K562 (cell line): ENCODE measurements around the gene H2BK1. TPM values are rescaled to one million over a fixed set of nuclear protein-coding genes. Genes with fewer than 3 reads are reported as not detected.
A peak's percentile ranks its signal among the peaks of the same experiment; 100 is the strongest.

Experiments used
- CBFA2T2 ChIP-seq: fragments of 450-650 bp; conservative IDR thresholded peaks from 2 replicates; pipeline ENCODE4 v1.6.1; 2017; ENCODE audit warnings: mild to moderate bottlenecking
- CBX3 ChIP-seq, 2 experiments: IDR thresholded peaks; 1 replicate in 1 of 2; 2 replicates in 1 of 2; pipeline ENCODE4 v1.6.1; 2012; ENCODE audit warnings: inconsistent platforms in 2 of 2, low read length in 2 of 2, borderline replicate concordance in 1 of 2, control low read depth in 1 of 2
- CLOCK ChIP-seq: fragments of 250-450 bp; sonication (Bioruptor Pico); IDR thresholded peaks from 2 replicates; pipeline ENCODE4 v1.4.0; 2020; ENCODE audit warnings: mild to moderate bottlenecking, moderate library complexity, borderline replicate concordance
- CREB3 ChIP-seq: fragments of 450-650 bp; conservative IDR thresholded peaks from 2 replicates; pipeline ENCODE4 v1.6.1; 2016; ENCODE audit warnings: missing genetic modification characterization, low read depth, mild to moderate bottlenecking, missing compliant biosample characterization, moderate library complexity
- E2F5 ChIP-seq: sonication (generic); formaldehyde crosslinking; IDR thresholded peaks from 2 replicates; pipeline ENCODE4 v1.8.0; 2022; ENCODE audit warnings: mild to moderate bottlenecking, missing genetic modification reagents
- NCOA2 ChIP-seq, 2 experiments: fragments of 450-650 bp; IDR thresholded peaks; 2 replicates each; pipeline ENCODE4 v1.6.1; 2018; ENCODE audit warnings: mild to moderate bottlenecking in 2 of 2, moderate library complexity in 1 of 2; ENCODE audit not compliant: partially characterized antibody in 2 of 2
- PRDM10 ChIP-seq: fragments of 450-650 bp; IDR thresholded peaks from 2 replicates; pipeline ENCODE4 v1.6.1; 2018; ENCODE audit not compliant: partially characterized antibody
- PREB ChIP-seq: sonication (generic); formaldehyde crosslinking; IDR thresholded peaks from 2 replicates; pipeline ENCODE4 v1.8.1; 2023; ENCODE audit warnings: mild to moderate bottlenecking, missing genetic modification reagents
- RFX5 ChIP-seq: IDR thresholded peaks from 2 replicates; pipeline ENCODE4 v1.6.1; 2011; ENCODE audit warnings: low read depth, mild to moderate bottlenecking, improper control_type of control experiment, low read length
- SMARCE1 ChIP-seq: fragments of 450-650 bp; IDR thresholded peaks from 2 replicates; pipeline ENCODE4 v1.7.1; 2016; ENCODE audit warnings: mild to moderate bottlenecking
- UBTF ChIP-seq, 2 experiments: IDR thresholded peaks; 2 replicates each; pipeline ENCODE4 v1.6.1; 2012; ENCODE audit warnings: improper control_type of control experiment in 2 of 2, low read depth in 2 of 2, low read length in 2 of 2, borderline replicate concordance in 1 of 2
- ZNF143 ChIP-seq: sonication (generic); formaldehyde crosslinking; IDR thresholded peaks from 2 replicates; pipeline ENCODE4 v1.9.0; 2022; ENCODE audit warnings: mild to moderate bottlenecking, missing genetic modification reagents
- ZNF354B ChIP-seq: fragments of 250-450 bp; sonication (Bioruptor Pico); IDR thresholded peaks from 2 replicates; pipeline ENCODE4 v1.4.0; 2020
- ZNF551 ChIP-seq: fragments of 250-450 bp; sonication (Bioruptor Pico); IDR thresholded peaks from 2 replicates; pipeline ENCODE4 v1.5.0; 2021; ENCODE audit warnings: mild to moderate bottlenecking, moderate library complexity
- polyA plus RNA-seq, 8 experiments: library from polyadenylated mRNA; depleted of rRNA in 4 of 8; stranded (reverse) in 5 of 8; unstranded in 3 of 8; fragments of >200 nt; fragmentation: Nextera tagmentation in 2 of 8; fragmentation: Illumina TruSeq in 1 of 8; extraction: Ambion mirVana in 2 of 8; extraction: Trizol in 1 of 8; gene quantifications; 2 replicates each; pipeline versions ENCODE4 v1.2.1 to v1.2.3, GENCODE V29; 2011 to 2014; ENCODE audit warnings: inconsistent platforms in 1 of 8, missing spikeins in 1 of 8
- total RNA-seq, 7 experiments: library from RNA; depleted of rRNA in 6 of 7; stranded (reverse); fragments of >200 nt in 6 of 7; fragmentation: Illumina TruSeq in 2 of 7; extraction: Trizol in 2 of 7; gene quantifications; 2 replicates each; pipeline versions ENCODE4 v1.2.1 to v1.2.3, GENCODE V29; 2011 to 2021; ENCODE audit warnings: low replicate concordance in 1 of 7

The H2BK1 gene
- total and polyA plus RNA-seq, 9 of the 15 experiments (the other 6 are each of a cell fraction or from before 2014, with no cell fraction given): not detected

- TF ChIP-seq ZNF354B (CRISPR knock-in tag) (no peak), ZNF551 (CRISPR knock-in tag) (no peak), SMARCE1 (peak; percentile 48; the same call in 1 of the 2 replicates), RFX5 (no peak), ZNF143 (CRISPR knock-in tag) (no peak), CBX3 (IDR thresholded peaks at IDR 0.05; ENCODE audit: borderline replicate concordance in 1 of 2, low read length in 2 of 2) (peak in 1 of 2 experiments; percentile 46; a peak in 1 of 3 replicates), CREB3 (tag) (no peak), CBFA2T2 (peak; percentile 37; the same call in 1 of the 2 replicates), PREB (CRISPR knock-in tag) (no peak), CLOCK (no peak), UBTF (IDR thresholded peaks at IDR 0.05; ENCODE audit: borderline replicate concordance in 1 of 2, low read depth in 2 of 2, low read length in 2 of 2) (no peak), NCOA2 (IDR thresholded peaks at IDR 0.05; ENCODE audit: partially characterized antibody in 2 of 2) (no peak), E2F5 (CRISPR knock-in tag) (no peak), PRDM10 (no peak)
These were observed 18.0 kb upstream of the H2BK1 start (continued) for GRCh38 chr7:151228024-151228866.
